Umbilical cord (tissue), 2 donors: ENCODE results near the gene TCAP. TPM values are rescaled to one million over a fixed set of nuclear protein-coding genes. Genes with fewer than 3 reads are reported as not detected.

Source experiments
- DNase-seq: peaks from one replicate; pipeline ENCODE4 v3.0.0-alpha.2; 2015; ENCODE audit warnings: low spot score
- total RNA-seq: library from RNA; depleted of rRNA; stranded (reverse); fragments of >200 nt; gene quantifications from one replicate; pipeline ENCODE4 v1.2.3, GENCODE V29; 2014; ENCODE audit warnings: low replicate concordance; ENCODE audit not compliant: insufficient read depth

The TCAP gene
- total RNA-seq, 1 donor from 2014 or later = 0.24 TPM

GRCh38 chr17:39666231-39666600, 1.1 kb downstream of the TCAP start:
- no peak for DNase-seq

GRCh38 chr17:39666601-39667261, 1.6 kb downstream of the TCAP start:
- no peak for DNase-seq

GRCh38 chr17:39667262-39667944, 2.3 kb downstream of the TCAP start:
- DNase-seq = no peak

- peak; percentile 47 for DNase-seq
These were observed 3.1 kb downstream of the TCAP start, which contains the start of gene PNMT for GRCh38 chr17:39667945-39668924. PNMT (plus strand) TSS chr17:39668453; CDS start chr17:39668476, 23 bp downstream.

GRCh38 chr17:39669897-39670735, 5.0 kb downstream of the TCAP start:
- no peak for DNase-seq

- no peak for DNase-seq
These were observed 5.6 kb downstream of the TCAP start for GRCh38 chr17:39670746-39671145.

GRCh38 chr17:39671651-39672521, 6.7 kb downstream of the TCAP start:
- DNase-seq = no peak

- no peak for DNase-seq
These were observed 7.6 kb downstream of the TCAP start for GRCh38 chr17:39672522-39673334.

GRCh38 chr17:39673335-39674081, 8.4 kb downstream of the TCAP start:
- no peak for DNase-seq

GRCh38 chr17:39674179-39674578, 9.0 kb downstream of the TCAP start:
- no peak for DNase-seq

- DNase-seq = peak; percentile 71
These were observed 9.7 kb downstream of the TCAP start for GRCh38 chr17:39674702-39675389.

- no peak for DNase-seq
These were observed 10.4 kb downstream of the TCAP start for GRCh38 chr17:39675390-39676082.

GRCh38 chr17:39676198-39676819, 11.2 kb downstream of the TCAP start:
- no peak for DNase-seq

- DNase-seq = no peak
These were observed 11.9 kb downstream of the TCAP start for GRCh38 chr17:39677072-39677471.

GRCh38 chr17:39677542-39678339, 12.6 kb downstream of the TCAP start:
- peak; percentile 57 for DNase-seq
